SK-MEL-5 (cell line): ENCODE data around the gene HOXC4. TPM values are rescaled to one million over a fixed set of nuclear protein-coding genes. Genes with fewer than 3 reads are reported as not detected.
"Not testable (repeated sequence)": the region's sequence is repeated elsewhere in the genome, so short reads cannot be mapped to it uniquely, and the experiment has no call there.

Source experiments
- DNase-seq: peaks from one replicate; pipeline ENCODE4 v3.0.0-alpha.2; 2016; ENCODE audit warnings: low read depth, low spot score
- in situ Hi-C: cut with HindIII; loops from 2 replicates; pipeline ENCODE4 v1.10.0; 2016; ENCODE audit warnings: low sequenced_read_pairs, high pct_unique_total_duplicates, low pct_unique_long_range_greater_than_20kb
- small RNA-seq, 2 experiments: library from RNA; depleted of rRNA; stranded (forward); fragments of <200 nt; gene quantifications; one replicate each; pipeline ENCODE3, GENCODE V24; 2014
- total RNA-seq: library from RNA; depleted of rRNA; stranded (reverse); fragments of >200 nt; shearing (Covaris generic); gene quantifications from 2 replicates; pipeline ENCODE4 v1.2.3, GENCODE V29; 2014; rRNA removed

The HOXC4 gene
- total RNA-seq, 1 experiment from 2014 or later, result 2.4 TPM

GRCh38 chr12:54100588-54100987 is 47.0 kb downstream of the HOXC4 start:
- DNase-seq, in situ Hi-C loops: not testable (repeated sequence)

GRCh38 chr12:54102223-54102622 is 48.6 kb downstream of the HOXC4 start:
- DNase-seq, in situ Hi-C loops: not testable (repeated sequence)

DNA sequence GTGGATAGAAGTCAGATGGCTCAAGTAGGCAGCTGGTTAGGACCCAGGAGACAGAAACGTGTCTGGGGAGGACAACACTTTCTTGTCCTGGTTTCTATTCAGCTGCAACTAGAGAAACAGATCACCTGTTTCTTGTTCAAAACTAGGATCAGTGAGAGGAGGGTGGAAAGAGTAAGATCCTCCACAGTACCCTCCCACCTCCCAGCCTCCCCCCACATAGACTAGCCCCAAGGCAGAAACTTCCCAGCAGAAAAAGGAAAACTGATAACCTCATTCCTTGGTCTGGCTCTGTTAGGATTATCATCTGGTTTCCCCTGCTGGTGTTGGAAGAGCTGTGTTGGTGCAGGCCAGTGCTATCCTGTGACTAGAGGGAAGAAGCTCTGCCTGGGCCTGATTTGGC is 50.2 kb downstream of the HOXC4 start:
- in situ Hi-C loops, result not testable (repeated sequence)

More for the DNA sequence above, 50.2 kb downstream of the HOXC4 start:
- not testable (repeated sequence) for DNase-seq

Small RNA genes within 50 kb of the gene (small RNA-seq; reads per million reads assigned to genes)
- gene HOXC5 (0 reads per million in 2 experiments), gene MIR615 (0.04 to 6.3 reads per million in 2 experiments), gene RF00019 (0 reads per million in 2 experiments)

Other genes with a start within 250 kb of the HOXC4 start
- 4.7 and 6.1 TPM in 2 replicates for gene HOXC13, start 115.0 kb upstream of the HOXC4 start, total RNA-seq
- gene HOXC12, start 98.9 kb upstream of the HOXC4 start, total RNA-seq, result not detected in 2 replicates
- 0.51 and 0.61 TPM in 2 replicates for gene HOXC11, start 80.7 kb upstream of the HOXC4 start, total RNA-seq
- gene HOTAIR, start 78.9 kb upstream of the HOXC4 start, total RNA-seq, result 0.08 TPM in 1 of 2 replicates, not detected in the other
- gene HOXC10, start 68.7 kb upstream of the HOXC4 start, total RNA-seq, result 0.45 and 0.53 TPM in 2 replicates
- gene HOXC9, start 53.7 kb upstream of the HOXC4 start, total RNA-seq, result 7.2 and 9.4 TPM in 2 replicates
- gene HOXC8, start 44.9 kb upstream of the HOXC4 start, total RNA-seq, result 1.0 and 1.1 TPM in 2 replicates
- 1.5 and 2.1 TPM in 2 replicates for gene HOXC6, start 25.4 kb upstream of the HOXC4 start, total RNA-seq
- not detected in 2 replicates for gene HOXC5, start 20.8 kb upstream of the HOXC4 start, total RNA-seq
- gene SMUG1, start 135.2 kb downstream of the HOXC4 start, total RNA-seq, result 74.3 and 87.8 TPM in 2 replicates
- 47.2 and 49.1 TPM in 2 replicates for gene CBX5, start 226.3 kb downstream of the HOXC4 start, total RNA-seq
- 223 and 288 TPM in 2 replicates for gene HNRNPA1, start 226.9 kb downstream of the HOXC4 start, total RNA-seq
- gene NFE2, start 247.2 kb downstream of the HOXC4 start, total RNA-seq, result 0.32 TPM in 1 of 2 replicates, not detected in the other